Esophagus (tissue), 2 donors: Measurements from ENCODE around the gene SOD2. TPM values are rescaled to one million over a fixed set of nuclear protein-coding genes. Genes with fewer than 3 reads are reported as not detected.

ENCODE experiments used
- H3K27ac ChIP-seq, 2 donors: one replicate each; pipeline ENCODE4 v1.5.1; 2013; ENCODE audit warnings: low read depth in 2 of 2, mild to moderate bottlenecking in 2 of 2, inconsistent platforms in 1 of 2, low read length in 1 of 2, moderate library complexity in 1 of 2
- H3K27me3 ChIP-seq, 2 donors: one replicate each; pipeline ENCODE4 v1.6.1; 2013; ENCODE audit warnings: low read length in 2 of 2, control low read depth in 1 of 2, mild to moderate bottlenecking in 1 of 2; ENCODE audit not compliant: insufficient read depth in 2 of 2, control insufficient read depth in 1 of 2
- H3K36me3 ChIP-seq, 2 donors: one replicate each; pipeline ENCODE4 v1.6.1; 2013; ENCODE audit warnings: low read length in 1 of 2; ENCODE audit not compliant: control insufficient read depth in 2 of 2, insufficient read depth in 2 of 2
- H3K4me1 ChIP-seq, 2 donors: one replicate each; pipeline ENCODE4 v1.6.1; 2013; ENCODE audit warnings: low read length in 1 of 2; ENCODE audit not compliant: control insufficient read depth in 2 of 2, insufficient read depth in 2 of 2
- H3K4me3 ChIP-seq, 2 donors: one replicate each; pipeline ENCODE4 v1.5.1; 2013; ENCODE audit warnings: low read length in 2 of 2, mild to moderate bottlenecking in 2 of 2, low read depth in 1 of 2, moderate library complexity in 1 of 2
- H3K9me3 ChIP-seq, 2 donors: one replicate each; pipeline ENCODE4 v1.6.1; 2013; ENCODE audit warnings: mild to moderate bottlenecking in 2 of 2, low read depth in 1 of 2, low read length in 1 of 2, moderate library complexity in 1 of 2; ENCODE audit not compliant: control insufficient read depth in 2 of 2, insufficient read depth in 1 of 2
- WGBS, 2 donors: extraction: QIAGEN DNeasy Blood & Tissue Kit; methylation state at CpG; one replicate each; pipeline ENCODE4 v1.1.7; 2013; 5-methylcytosine and 5-hydroxymethylcytosine counted together
- polyA plus RNA-seq, 2 donors: library from polyadenylated mRNA; stranded (reverse); fragments of 200-250 nt; gene quantifications; one replicate each; pipeline ENCODE4 v1.2.3, GENCODE V29; 2013
- donor health status: healthy with polysubstance abuse.
- donor health status: Bipolar disorder and iron deficiency.

The SOD2 gene
- polyA plus RNA-seq, 2 donors: 79.1 to 167 TPM

DNA sequence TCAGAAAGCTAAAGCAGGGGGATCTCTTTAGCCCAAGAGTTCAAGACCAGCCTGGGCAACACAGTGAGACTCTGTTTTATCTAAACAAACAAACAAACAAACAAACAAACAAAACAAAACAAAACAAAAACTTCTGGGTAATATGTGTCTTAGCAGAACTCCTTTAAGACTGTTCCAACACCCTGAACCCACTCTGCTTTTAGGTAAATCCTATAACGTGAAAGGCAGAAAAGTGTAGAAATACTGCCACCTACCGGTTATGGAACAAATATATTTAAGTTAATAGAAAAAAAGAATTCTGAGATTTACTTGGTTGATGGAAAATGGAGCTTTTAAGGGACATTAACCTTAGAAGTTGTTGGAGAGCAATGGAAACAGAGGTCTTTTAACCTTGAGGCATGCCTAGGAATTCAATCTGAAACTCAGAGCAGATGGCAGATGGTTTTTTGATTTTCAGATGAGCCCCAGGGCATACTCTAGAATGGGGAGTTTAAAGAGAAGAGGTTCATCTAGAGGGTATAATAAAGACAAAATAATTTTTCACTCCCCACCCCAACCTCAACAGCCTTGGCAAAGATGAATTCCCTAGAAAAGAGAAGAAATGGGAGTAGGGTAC is 38.5 kb downstream of the SOD2 start:
- no peaks in the 10 kb centered on the region for H3K36me3 ChIP-seq
- no peaks in the 10 kb centered on the region for H3K9me3 ChIP-seq
- 0 to 1% methylated on average over 2 of the region's 2 CpGs for WGBS, 2 donors
- peak overlapping the region in 1 of 2 donors; percentile 62 for H3K27ac ChIP-seq
- H3K4me1 ChIP-seq: no peaks in the 10 kb centered on the region
- no peaks in the 10 kb centered on the region for H3K27me3 ChIP-seq
- no peak overlapping the region for H3K4me3 ChIP-seq

DNA sequence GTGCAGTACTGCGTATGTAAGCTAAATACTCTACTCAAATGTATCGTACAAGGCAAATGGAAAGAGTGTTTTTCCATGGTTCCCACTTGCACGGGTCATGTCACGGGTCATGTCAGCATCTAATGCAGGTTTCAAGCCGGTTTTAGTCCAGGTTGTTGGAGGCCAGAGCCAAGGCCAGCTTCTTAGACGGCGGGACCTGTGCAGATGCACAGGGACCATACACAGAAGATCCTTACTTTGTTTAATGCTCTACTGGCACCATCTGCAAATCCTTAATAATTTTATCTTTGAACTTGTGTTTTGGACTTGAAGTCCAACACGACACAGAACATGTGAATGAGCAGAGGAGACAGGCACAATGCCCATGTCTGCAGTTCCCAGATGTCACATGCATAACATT is 42.7 kb downstream of the SOD2 start:
- H3K9me3 ChIP-seq: no peaks in the 10 kb centered on the region
- no peaks in the 10 kb centered on the region for H3K27me3 ChIP-seq
- no peaks in the 10 kb centered on the region for H3K36me3 ChIP-seq
- 92 to 93% methylated on average over 8 of the region's 8 CpGs for WGBS, 2 donors
- no peak overlapping the region for H3K4me3 ChIP-seq
- H3K4me1 ChIP-seq: no peaks in the 10 kb centered on the region
- no peak overlapping the region for H3K27ac ChIP-seq

DNA sequence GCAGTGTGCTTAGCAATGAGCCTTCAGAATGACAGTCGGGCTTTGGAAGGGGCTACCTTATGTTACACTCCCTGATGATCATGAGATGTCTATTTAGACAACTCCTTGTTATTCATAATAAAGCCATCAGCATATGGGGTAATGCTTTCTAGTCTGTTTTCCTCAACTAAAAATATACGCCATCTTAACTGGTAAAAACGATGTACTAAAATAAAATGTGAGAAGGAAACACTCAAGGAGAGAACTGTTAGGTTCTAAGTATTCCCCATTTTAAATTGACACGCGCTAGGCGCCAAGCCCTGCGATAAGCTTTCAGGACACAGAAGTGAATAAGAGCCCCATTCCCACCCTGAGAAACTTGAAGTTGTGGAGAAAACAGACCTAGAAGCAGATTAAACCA is 43.6 kb downstream of the SOD2 start:
- Histone ChIP-seq H3K4me1 (no peaks in the 10 kb centered on the region), H3K27ac (no peak overlapping the region), H3K4me3 (no peak overlapping the region), H3K27me3 (no peaks in the 10 kb centered on the region), H3K9me3 (no peaks in the 10 kb centered on the region), H3K36me3 (no peaks in the 10 kb centered on the region)
- 94 to 95% methylated on average over 7 of the region's 7 CpGs for WGBS, 2 donors

DNA sequence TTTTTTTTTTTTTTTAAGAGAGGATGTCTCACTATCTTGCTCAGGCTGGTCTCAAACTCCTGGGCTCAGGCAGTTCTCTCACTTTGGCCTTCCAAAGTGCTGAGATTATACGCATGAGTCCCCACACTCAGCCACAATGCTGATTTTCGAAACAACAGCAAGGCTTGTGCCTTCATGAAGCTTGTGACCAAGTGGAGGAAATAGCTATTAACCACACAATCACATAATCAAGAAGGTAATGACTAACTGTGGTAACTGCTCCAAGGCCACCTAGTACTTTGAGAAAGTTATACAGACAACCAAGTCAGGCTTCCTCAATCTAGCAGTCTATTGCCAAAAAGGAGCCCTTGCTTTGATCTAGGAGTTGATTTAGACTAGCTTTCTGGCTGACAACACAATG is 46.3 kb downstream of the SOD2 start:
- Histone ChIP-seq H3K4me3 (no peak overlapping the region), H3K4me1 (no peaks in the 10 kb centered on the region), H3K27ac (no peak overlapping the region), H3K27me3 (no peaks in the 10 kb centered on the region), H3K9me3 (no peaks in the 10 kb centered on the region), H3K36me3 (no peaks in the 10 kb centered on the region)
- WGBS, 2 donors: 82% methylated on average over 2 of the region's 2 CpGs

DNA sequence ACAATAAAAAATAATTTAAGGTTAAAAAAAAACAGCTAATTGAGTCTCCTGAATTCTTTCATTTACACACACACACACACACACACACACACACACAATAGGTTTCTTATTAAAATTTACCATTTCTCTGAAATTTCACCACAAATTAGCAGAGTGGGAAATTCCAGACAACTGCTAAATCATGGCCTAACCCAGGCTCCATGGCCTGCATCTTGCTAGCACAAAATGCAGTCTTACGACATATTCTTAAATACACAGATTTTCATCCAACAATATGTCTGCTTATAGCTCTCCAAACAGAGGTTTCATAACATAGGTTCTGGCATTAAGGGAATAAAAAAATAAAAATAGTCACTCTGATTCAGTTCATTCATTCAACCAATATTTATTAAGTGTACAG is 46.9 kb downstream of the SOD2 start:
- no peaks in the 10 kb centered on the region for H3K4me1 ChIP-seq
- H3K27ac ChIP-seq: no peak overlapping the region
- no peak overlapping the region for H3K4me3 ChIP-seq
- 83% methylated on average over 1 of the region's 1 CpG for WGBS, 2 donors
- H3K27me3 ChIP-seq: no peaks in the 10 kb centered on the region
- H3K36me3 ChIP-seq: no peaks in the 10 kb centered on the region
- H3K9me3 ChIP-seq: no peaks in the 10 kb centered on the region

DNA sequence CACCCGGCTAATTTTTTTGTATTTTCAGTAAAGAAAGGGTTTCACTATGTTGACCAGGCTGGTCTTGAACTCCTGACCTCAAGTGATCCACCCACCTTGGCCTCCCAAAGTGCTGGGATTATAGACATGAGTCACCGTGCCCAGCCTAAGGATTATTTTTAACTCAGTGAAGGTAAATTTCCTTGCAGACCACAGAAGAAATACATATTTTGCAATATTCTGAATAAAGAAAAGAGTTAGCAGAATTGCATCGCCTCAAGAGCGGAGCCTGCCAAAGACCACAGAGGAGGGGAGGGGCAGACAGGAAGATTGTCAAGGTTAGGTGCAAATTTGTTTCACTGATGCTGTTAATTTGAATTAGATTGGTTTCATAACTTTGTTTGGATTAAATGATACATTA is 47.4 kb downstream of the SOD2 start:
- Histone ChIP-seq H3K27ac (no peak overlapping the region), H3K9me3 (no peaks in the 10 kb centered on the region), H3K36me3 (no peaks in the 10 kb centered on the region), H3K4me1 (no peaks in the 10 kb centered on the region), H3K4me3 (no peak overlapping the region), H3K27me3 (no peaks in the 10 kb centered on the region)
- 56 to 66% methylated on average over 4 of the region's 4 CpGs for WGBS, 2 donors

Other genes with a start within 250 kb of the SOD2 start
- gene WTAP, start 34.3 kb upstream of the SOD2 start, polyA plus RNA-seq: 10 to 100 TPM; 55.8 to 75.6 TPM
- gene ACAT2, start 68.8 kb upstream of the SOD2 start, polyA plus RNA-seq: 10 to 100 TPM; 59.7 to 73.5 TPM
- 10 to 100 TPM; 71.3 to 93.6 TPM for gene TCP1, start 96.4 kb upstream of the SOD2 start, polyA plus RNA-seq
- gene MRPL18, start 97.2 kb upstream of the SOD2 start, polyA plus RNA-seq: 100 to 1,000 TPM in 1 of 2 donors, 10 to 100 TPM in 1; 64.0 to 117 TPM
- under 1 TPM; 0.02 to 0.20 TPM for gene PNLDC1, start 107.0 kb upstream of the SOD2 start, polyA plus RNA-seq
- not detected for gene MAS1, start 197.7 kb upstream of the SOD2 start, polyA plus RNA-seq